Esophagus muscularis mucosa (tissue), 4 donors: ENCODE measurements around the gene INPP5A. TPM values are rescaled to one million over a fixed set of nuclear protein-coding genes. Genes with fewer than 3 reads are reported as not detected.
"Not testable (repeated sequence)": the region's sequence is repeated elsewhere in the genome, so short reads cannot be mapped to it uniquely, and the experiment has no call there.

Source experiments
- DNase-seq: peaks from one replicate; pipeline ENCODE4 v3.0.0-alpha.2; 2017; ENCODE audit errors: extremely low spot score
- H3K27ac ChIP-seq, 4 donors: fragments of 200-600 bp; sonication (generic); replicated peaks in 1 of 4; 1 replicate in 3 of 4; 2 replicates in 1 of 4; pipeline ENCODE4 v1.5.1; 2016 to 2019; ENCODE audit warnings: mild to moderate bottlenecking in 1 of 4
- H3K27me3 ChIP-seq, 4 donors: fragments of 200-600 bp; sonication (generic); one replicate each; pipeline versions ENCODE4 v1.5.1 to v1.6.0; 2016 to 2019
- H3K36me3 ChIP-seq, 4 donors: fragments of 200-600 bp; sonication (generic); one replicate each; pipeline ENCODE4 v1.5.1; 2016 to 2019
- H3K4me1 ChIP-seq, 4 donors: fragments of 200-600 bp; sonication (generic); one replicate each; pipeline ENCODE4 v1.5.1; 2016 to 2019
- H3K4me3 ChIP-seq, 4 donors: fragments of 200-600 bp; sonication (generic); 1 replicate in 2 of 4; 2 replicates in 2 of 4; pipeline ENCODE4 v1.5.1; 2016 to 2019; ENCODE audit warnings: mild to moderate bottlenecking in 4 of 4, moderate library complexity in 1 of 4
- H3K9me3 ChIP-seq, 4 donors: fragments of 200-600 bp; sonication (generic); 1 replicate in 3 of 4; 2 replicates in 1 of 4; pipeline ENCODE4 v1.5.1; 2016 to 2019
- CTCF ChIP-seq, 3 experiments: fragments of 200-600 bp in 2 of 3; fragments of 450-650 bp in 1 of 3; sonication (generic) in 2 of 3; IDR thresholded peaks; one replicate each; pipeline ENCODE4 v1.5.1; 2017 to 2019; ENCODE audit warnings: antibody characterized with exemption in 3 of 3, mild to moderate bottlenecking in 2 of 3, moderate library complexity in 1 of 3
- EP300 ChIP-seq: sonication (generic); formaldehyde crosslinking; IDR thresholded peaks from one replicate; pipeline ENCODE4 v1.6.1; 2017; ENCODE audit warnings: antibody characterized with exemption
- POLR2A ChIP-seq: fragments of 450-650 bp; IDR thresholded peaks from one replicate; pipeline ENCODE4 v1.6.1; 2017; ENCODE audit warnings: antibody characterized with exemption, moderate library complexity, mild to moderate bottlenecking, low read depth
- POLR2AphosphoS5 ChIP-seq, 2 donors: sonication (generic); formaldehyde crosslinking; IDR thresholded peaks; one replicate each; pipeline ENCODE4 v1.6.1; 2017; ENCODE audit warnings: antibody characterized with exemption in 2 of 2
- WGBS: methylation state at CpG from one replicate; pipeline ENCODE4 v1.1.5; 2018; 5-methylcytosine and 5-hydroxymethylcytosine counted together
- intact Hi-C: fragments of 100-400 bp; cut with DNase I; formaldehyde crosslinking; loops from one replicate; pipeline ENCODE4 v1.15.1; 2023
- total RNA-seq, 4 donors: library from RNA; depleted of rRNA; stranded (reverse); fragments of >200 nt; gene quantifications; one replicate each; pipeline versions ENCODE4 v1.1.0 to v1.2.1, GENCODE V29; 2016

Gene INPP5A
- total RNA-seq, 4 donors from 2014 or later: 234 to 301 (median 245) TPM

DNA sequence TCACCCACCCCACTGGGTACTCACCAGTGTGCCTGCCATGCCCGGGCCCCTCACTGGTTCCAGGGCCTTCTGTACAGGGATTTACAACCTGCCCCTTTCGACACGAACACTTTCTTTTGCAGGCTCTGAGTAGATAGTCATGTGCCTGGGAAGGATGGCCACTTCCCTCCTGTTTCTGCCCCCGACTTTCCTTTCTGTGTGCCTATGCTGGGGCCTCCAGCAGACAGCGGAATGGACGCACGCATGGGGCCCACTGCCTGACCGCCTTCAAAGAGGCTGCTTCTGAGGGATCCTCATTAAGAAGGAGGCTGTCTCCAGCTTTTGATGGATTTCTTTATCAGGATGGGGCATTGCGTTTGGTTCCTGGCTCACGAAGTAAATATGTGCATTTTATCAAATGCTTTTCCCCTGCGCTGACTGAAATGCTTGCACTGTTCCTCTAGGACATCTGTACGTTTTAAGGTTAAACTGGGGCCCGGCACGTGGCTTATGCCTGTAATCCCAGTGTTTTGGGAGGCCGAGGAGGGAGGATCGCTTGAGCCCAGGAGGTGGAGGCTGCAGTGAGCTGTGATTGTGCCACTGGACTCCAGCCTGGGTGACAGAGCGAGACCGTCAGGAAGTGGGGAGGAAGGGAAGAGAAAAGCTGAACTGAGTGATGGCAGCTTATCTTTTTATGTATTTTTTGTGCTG is 277.7 kb downstream of the INPP5A start:
- WGBS: 76% methylated on average over 18 of the region's 18 CpGs

DNA sequence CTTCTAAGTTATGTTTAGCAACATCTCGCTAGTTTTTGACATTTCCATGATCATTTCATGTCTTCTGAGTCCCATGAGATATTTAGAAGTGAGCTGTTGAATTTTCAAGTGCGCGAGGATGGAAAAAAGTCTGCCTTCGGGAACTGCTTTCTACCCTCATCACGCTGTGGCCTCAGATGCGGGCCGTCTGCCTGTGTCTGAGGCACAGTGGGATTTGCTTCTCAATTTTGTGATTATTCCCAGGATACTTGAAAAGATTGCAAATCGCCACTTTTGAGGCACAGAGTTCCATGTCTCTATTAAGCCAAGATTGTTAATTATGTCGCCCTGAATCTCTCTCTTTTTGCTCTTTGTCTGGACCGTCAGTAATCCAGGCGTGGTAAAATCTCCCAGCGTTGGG is 279.1 kb downstream of the INPP5A start:
- no peak for TF ChIP-seq CTCF (IDR thresholded peaks at IDR 0.05)
- TF ChIP-seq POLR2AphosphoS5 (IDR thresholded peaks at IDR 0.05): no peak
- TF ChIP-seq POLR2A: no peak
- no peak for TF ChIP-seq EP300
- WGBS: 77% methylated on average over 12 of the region's 12 CpGs
- no peak for DNase-seq
- intact Hi-C loops: no loop called here
- no peak overlapping the region for H3K4me3 ChIP-seq
- peaks cover 0 to 78% (median 7%) of the 10 kb centered on the region in 4 donors for H3K27me3 ChIP-seq
- H3K36me3 ChIP-seq: no peaks in the 10 kb centered on the region
- H3K9me3 ChIP-seq: peaks cover 0 to 3% (median 0%) of the 10 kb centered on the region in 4 donors
- no peak overlapping the region for H3K27ac ChIP-seq
- H3K4me1 ChIP-seq: no peaks in the 10 kb centered on the region

More for the DNA sequence above, 277.7 kb downstream of the INPP5A start:
- Histone ChIP-seq H3K27me3 (peaks cover 0 to 91% (median 7%) of the 10 kb centered on the region in 4 donors), H3K9me3 (peaks cover 0 to 3% (median 0%) of the 10 kb centered on the region in 4 donors), H3K36me3 (no peaks in the 10 kb centered on the region), H3K27ac (no peak overlapping the region), H3K4me3 (no peak overlapping the region), H3K4me1 (no peaks in the 10 kb centered on the region)
- intact Hi-C loops: no loop called here
- TF ChIP-seq POLR2AphosphoS5 (IDR thresholded peaks at IDR 0.05): no peak
- no peak for TF ChIP-seq EP300
- no peak for TF ChIP-seq POLR2A
- no peak for TF ChIP-seq CTCF (IDR thresholded peaks at IDR 0.05)
- DNase-seq: no peak

- no peak for TF ChIP-seq CTCF (IDR thresholded peaks at IDR 0.05)
- no peak for TF ChIP-seq EP300
- TF ChIP-seq POLR2AphosphoS5 (IDR thresholded peaks at IDR 0.05): no peak
- no peak for TF ChIP-seq POLR2A
- Histone ChIP-seq H3K4me3 (no peak overlapping the region), H3K9me3 (peaks cover 0 to 3% (median 0%) of the 10 kb centered on the region in 4 donors), H3K36me3 (no peaks in the 10 kb centered on the region), H3K27me3 (peaks cover 0 to 68% (median 7%) of the 10 kb centered on the region in 4 donors), H3K4me1 (no peaks in the 10 kb centered on the region), H3K27ac (no peak overlapping the region)
- intact Hi-C loops: no loop called here
- 70% methylated on average over 29 of the region's 29 CpGs for WGBS
- DNase-seq: no peak
These were observed 280.2 kb downstream of the INPP5A start for GRCh38 chr10:132817701-132818211.

- H3K36me3 ChIP-seq: no peaks in the 10 kb centered on the region
- 97% methylated on average over 13 of the region's 13 CpGs for WGBS
- H3K4me3 ChIP-seq: no peak overlapping the region
- H3K27me3 ChIP-seq: peaks cover 0 to 45% (median 4%) of the 10 kb centered on the region in 4 donors
- no peak for DNase-seq
- intact Hi-C loops: no loop called here
- no peak overlapping the region for H3K27ac ChIP-seq
- H3K9me3 ChIP-seq: peaks cover 0 to 3% (median 0%) of the 10 kb centered on the region in 4 donors
- no peak for TF ChIP-seq CTCF (IDR thresholded peaks at IDR 0.05)
- H3K4me1 ChIP-seq: no peaks in the 10 kb centered on the region
These were observed 282.5 kb downstream of the INPP5A start for GRCh38 chr10:132820056-132820455.

DNA sequence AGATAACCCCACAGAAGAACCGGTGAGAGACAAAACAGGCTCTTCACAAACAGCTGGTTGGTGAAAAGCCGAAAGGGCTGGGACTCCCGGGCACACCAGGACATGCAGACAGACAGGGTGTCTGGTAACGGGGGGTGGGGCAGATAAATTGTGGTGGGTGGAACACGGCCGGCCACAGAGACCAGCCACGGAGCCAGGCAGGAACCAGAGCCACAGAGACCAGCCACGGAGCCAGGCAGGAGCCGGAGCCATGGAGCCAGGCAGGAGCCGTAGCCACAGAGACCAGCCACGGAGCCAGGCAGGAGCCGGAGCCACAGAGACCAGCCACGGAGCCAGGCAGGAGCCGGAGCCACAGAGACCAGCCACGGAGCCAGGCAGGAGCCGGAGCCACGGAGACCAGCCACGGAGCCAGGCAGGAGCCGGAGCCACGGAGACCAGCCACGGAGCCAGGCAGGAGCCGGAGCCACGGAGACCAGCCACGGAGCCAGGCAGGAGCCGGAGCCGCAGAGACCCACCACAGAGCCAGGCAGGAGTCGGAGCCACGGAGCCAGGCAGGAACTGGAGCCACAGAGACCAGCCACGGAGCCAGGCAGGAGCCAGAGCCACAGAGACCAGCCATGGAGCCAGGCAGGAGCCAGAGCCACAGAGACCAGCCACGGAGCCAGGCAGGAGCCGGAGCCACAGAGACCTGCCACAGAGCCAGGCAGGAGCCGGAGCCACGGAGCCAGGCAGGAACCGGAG is 288.4 kb downstream of the INPP5A start:
- DNase-seq, H3K9me3 ChIP-seq, H3K4me3 ChIP-seq, intact Hi-C loops, H3K4me1 ChIP-seq, H3K27ac ChIP-seq, H3K36me3 ChIP-seq: not testable (repeated sequence)
- 92% methylated on average over 19 of the region's 34 CpGs for WGBS
- peaks cover 0 to 11% (median 0%) of the 10 kb centered on the region in 4 donors for H3K27me3 ChIP-seq
